Ishikawa (cell line): ENCODE results near the gene TNIK.

Source experiments
- CEBPB ChIP-seq: IDR thresholded peaks from 2 replicates; pipeline ENCODE4 v1.6.1; 2012
- CREB1 ChIP-seq: IDR thresholded peaks from 2 replicates; pipeline ENCODE4 v1.6.1; 2012; ENCODE audit warnings: low read depth
- FOXM1 ChIP-seq: IDR thresholded peaks from 2 replicates; pipeline ENCODE4 v1.6.1; 2012; ENCODE audit warnings: low read depth, borderline replicate concordance
- NFIC ChIP-seq: IDR thresholded peaks from 2 replicates; pipeline ENCODE4 v1.6.1; 2012
- RAD21 ChIP-seq: IDR thresholded peaks from 2 replicates; pipeline ENCODE4 v1.6.1; 2012; ENCODE audit warnings: low read depth
- TAF1 ChIP-seq: IDR thresholded peaks from 2 replicates; pipeline ENCODE4 v1.6.1; 2012; ENCODE audit warnings: low read depth, mild to moderate bottlenecking
- TCF12 ChIP-seq: IDR thresholded peaks from 2 replicates; pipeline ENCODE4 v1.6.1; 2012; ENCODE audit warnings: low read depth
- YY1 ChIP-seq: IDR thresholded peaks from 2 replicates; pipeline ENCODE4 v1.6.1; 2012; ENCODE audit warnings: low read depth
- TF ChIP-seq, protein P1 (sequence below): IDR thresholded peaks from 2 replicates; pipeline ENCODE4 v1.6.1; 2012; ENCODE audit warnings: low read depth, mild to moderate bottlenecking

DNA sequence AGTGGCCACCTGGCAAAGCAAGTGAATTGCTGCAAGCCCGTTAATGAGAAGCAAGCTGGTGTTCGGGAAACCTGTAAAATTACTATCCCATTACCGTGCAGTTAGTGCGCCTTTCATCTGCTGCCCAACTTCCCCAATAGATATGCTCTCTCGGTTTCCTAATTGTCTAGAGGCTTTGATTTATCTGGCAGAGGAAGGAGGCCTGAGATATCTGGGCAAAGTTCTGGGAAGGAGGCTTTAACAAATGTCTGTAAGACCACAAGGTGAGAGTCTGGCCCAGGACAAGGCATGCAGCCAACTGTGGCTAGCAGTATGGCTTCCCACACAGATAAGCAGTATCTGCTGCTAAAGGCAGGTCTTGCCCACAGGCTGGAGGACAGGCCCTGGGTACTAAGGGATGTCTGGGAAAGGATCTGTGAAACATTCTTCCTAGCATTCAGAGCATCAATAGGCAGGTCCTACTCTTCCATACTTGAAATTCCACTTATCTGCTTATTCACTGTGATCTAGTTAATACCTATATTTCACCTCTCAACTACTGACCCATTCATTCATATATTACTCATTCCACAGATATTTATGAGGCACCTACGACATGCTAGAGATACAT lies 303.7 kb downstream of the TNIK start:
- no peak for TF ChIP-seq NFIC
- no peak for TF ChIP-seq RAD21
- TF ChIP-seq, protein P1, sequence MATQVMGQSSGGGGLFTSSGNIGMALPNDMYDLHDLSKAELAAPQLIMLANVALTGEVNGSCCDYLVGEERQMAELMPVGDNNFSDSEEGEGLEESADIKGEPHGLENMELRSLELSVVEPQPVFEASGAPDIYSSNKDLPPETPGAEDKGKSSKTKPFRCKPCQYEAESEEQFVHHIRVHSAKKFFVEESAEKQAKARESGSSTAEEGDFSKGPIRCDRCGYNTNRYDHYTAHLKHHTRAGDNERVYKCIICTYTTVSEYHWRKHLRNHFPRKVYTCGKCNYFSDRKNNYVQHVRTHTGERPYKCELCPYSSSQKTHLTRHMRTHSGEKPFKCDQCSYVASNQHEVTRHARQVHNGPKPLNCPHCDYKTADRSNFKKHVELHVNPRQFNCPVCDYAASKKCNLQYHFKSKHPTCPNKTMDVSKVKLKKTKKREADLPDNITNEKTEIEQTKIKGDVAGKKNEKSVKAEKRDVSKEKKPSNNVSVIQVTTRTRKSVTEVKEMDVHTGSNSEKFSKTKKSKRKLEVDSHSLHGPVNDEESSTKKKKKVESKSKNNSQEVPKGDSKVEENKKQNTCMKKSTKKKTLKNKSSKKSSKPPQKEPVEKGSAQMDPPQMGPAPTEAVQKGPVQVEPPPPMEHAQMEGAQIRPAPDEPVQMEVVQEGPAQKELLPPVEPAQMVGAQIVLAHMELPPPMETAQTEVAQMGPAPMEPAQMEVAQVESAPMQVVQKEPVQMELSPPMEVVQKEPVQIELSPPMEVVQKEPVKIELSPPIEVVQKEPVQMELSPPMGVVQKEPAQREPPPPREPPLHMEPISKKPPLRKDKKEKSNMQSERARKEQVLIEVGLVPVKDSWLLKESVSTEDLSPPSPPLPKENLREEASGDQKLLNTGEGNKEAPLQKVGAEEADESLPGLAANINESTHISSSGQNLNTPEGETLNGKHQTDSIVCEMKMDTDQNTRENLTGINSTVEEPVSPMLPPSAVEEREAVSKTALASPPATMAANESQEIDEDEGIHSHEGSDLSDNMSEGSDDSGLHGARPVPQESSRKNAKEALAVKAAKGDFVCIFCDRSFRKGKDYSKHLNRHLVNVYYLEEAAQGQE, result no peak
- no peak for TF ChIP-seq TCF12
- TF ChIP-seq CREB1, result no peak
- TF ChIP-seq YY1, result no peak
- no peak for TF ChIP-seq FOXM1
- TF ChIP-seq TAF1, result no peak
- no peak for TF ChIP-seq CEBPB
